MM.1S (cell line): ENCODE results near the gene DNAJC6.

Source experiments
- DNase-seq: peaks from one replicate; pipeline ENCODE4 v3.0.0-alpha.2; 2015
- H2AFZ ChIP-seq: fragments of 300-600 bp; sonication (generic); 2 replicates; pipeline ENCODE4 v1.6.0; 2016; ENCODE audit warnings: antibody characterized with exemption, low read length
- H3F3A ChIP-seq: fragments of 300-600 bp; sonication (generic); 2 replicates; pipeline ENCODE4 v1.6.1; 2016; ENCODE audit warnings: mild to moderate bottlenecking, antibody characterized with exemption, low read length, moderate library complexity, mixed read lengths; ENCODE audit not compliant: insufficient read depth
- H3K27ac ChIP-seq: fragments of 300-600 bp; sonication (generic); 2 replicates; pipeline ENCODE4 v1.5.1; 2016; ENCODE audit warnings: mild to moderate bottlenecking, low read length
- H3K27me3 ChIP-seq: fragments of 300-600 bp; sonication (generic); replicated peaks from 2 replicates; pipeline ENCODE4 v1.6.0; 2016; ENCODE audit warnings: low read length; ENCODE audit not compliant: insufficient read depth
- H3K36me3 ChIP-seq: fragments of 300-600 bp; sonication (generic); replicated peaks from 2 replicates; pipeline ENCODE4 v1.6.1; 2016; ENCODE audit warnings: mild to moderate bottlenecking, low read length, mixed read lengths; ENCODE audit not compliant: insufficient read depth
- H3K4me1 ChIP-seq: fragments of 300-600 bp; sonication (generic); 2 replicates; pipeline ENCODE4 v1.6.1; 2016; ENCODE audit warnings: low read length, mixed read lengths
- H3K4me2 ChIP-seq: fragments of 300-600 bp; sonication (generic); 2 replicates; pipeline ENCODE4 v1.6.0; 2016; ENCODE audit warnings: low read depth, low read length
- H3K4me3 ChIP-seq: fragments of 300-600 bp; sonication (generic); 2 replicates; pipeline ENCODE4 v1.5.1; 2016; ENCODE audit warnings: low read length, mixed read lengths
- H3K79me2 ChIP-seq: fragments of 300-600 bp; sonication (generic); 2 replicates; pipeline ENCODE4 v1.6.1; 2016; ENCODE audit warnings: mixed run types, low read length, mixed read lengths
- H3K9ac ChIP-seq: fragments of 300-600 bp; sonication (generic); 2 replicates; pipeline ENCODE4 v1.6.1; 2016; ENCODE audit warnings: low read length, mixed read lengths
- H3K9me2 ChIP-seq: fragments of 300-600 bp; sonication (generic); replicated peaks from 2 replicates; pipeline ENCODE4 v1.6.1; 2016; ENCODE audit warnings: mild to moderate bottlenecking, low read length, mixed read lengths; ENCODE audit not compliant: insufficient read depth
- H3K9me3 ChIP-seq: fragments of 300-600 bp; sonication (generic); replicated peaks from 2 replicates; pipeline ENCODE4 v1.6.1; 2016; ENCODE audit warnings: mild to moderate bottlenecking, low read length, mixed read lengths; ENCODE audit not compliant: insufficient read depth
- H4K20me1 ChIP-seq: fragments of 300-600 bp; sonication (generic); 2 replicates; pipeline ENCODE4 v1.6.1; 2016; ENCODE audit warnings: mild to moderate bottlenecking, low read length, moderate library complexity, mixed read lengths; ENCODE audit not compliant: insufficient read depth
- CTCF ChIP-seq: fragments of 300-600 bp; sonication (generic); IDR thresholded peaks from 2 replicates; pipeline ENCODE4 v1.5.1; 2016; ENCODE audit warnings: antibody characterized with exemption, low read length, mixed read lengths
- EZH2 ChIP-seq: fragments of 300-600 bp; sonication (generic); optimal IDR thresholded peaks from 2 replicates; pipeline ENCODE3; 2017; ENCODE audit warnings: low read depth, mild to moderate bottlenecking, antibody characterized with exemption, low read length, mixed read lengths
- EZH2phosphoT487 ChIP-seq: fragments of 300-600 bp; sonication (generic); IDR thresholded peaks from 2 replicates; pipeline ENCODE4 v1.6.1; 2018; ENCODE audit warnings: antibody characterized with exemption, low read length

Gene DNAJC6

GRCh38 chr1:65409314-65409713 is 100.0 kb downstream of the DNAJC6 start:
- no peak for TF ChIP-seq EZH2phosphoT487
- TF ChIP-seq CTCF = no peak
- no peak for TF ChIP-seq EZH2
- no peaks in the 10 kb centered on the region for H3K27me3 ChIP-seq
- no peak for DNase-seq
- no peaks in the 10 kb centered on the region for H3F3A ChIP-seq
- no peak overlapping the region for H3K27ac ChIP-seq
- H3K36me3 ChIP-seq = no peaks in the 10 kb centered on the region
- no peak overlapping the region for H3K9ac ChIP-seq
- no peaks in the 10 kb centered on the region for H3K9me2 ChIP-seq
- H4K20me1 ChIP-seq = no peaks in the 10 kb centered on the region
- no peaks in the 10 kb centered on the region for H3K79me2 ChIP-seq
- no peak overlapping the region for H3K4me3 ChIP-seq
- H3K4me2 ChIP-seq = no peak overlapping the region
- no peaks in the 10 kb centered on the region for H3K9me3 ChIP-seq
- H2AFZ ChIP-seq = no peak overlapping the region
- no peaks in the 10 kb centered on the region for H3K4me1 ChIP-seq

DNA sequence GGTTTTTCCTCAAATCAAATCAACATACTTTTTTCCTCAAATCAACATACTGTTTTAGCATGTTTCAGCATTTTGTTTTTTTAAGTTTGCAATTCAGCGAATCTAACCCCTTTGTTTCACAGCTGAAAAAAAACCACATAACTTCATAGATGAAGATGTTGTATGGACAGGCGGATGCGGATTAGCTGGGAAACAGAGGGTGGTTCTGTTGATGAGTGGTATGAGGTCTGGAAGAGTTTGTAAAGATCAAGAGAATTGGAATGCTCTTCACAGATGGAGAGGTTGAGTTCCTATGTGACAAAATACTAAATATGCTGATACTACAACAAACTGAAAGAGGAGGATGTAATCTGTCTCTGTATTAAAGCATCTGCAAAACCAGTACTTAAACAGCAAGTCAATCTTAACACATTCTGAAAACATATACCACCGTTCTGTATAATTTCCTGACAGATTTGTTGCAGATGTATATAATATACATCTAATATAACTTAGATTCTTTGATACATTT is 100.5 kb downstream of the DNAJC6 start:
- DNase-seq = no peak
- H3K36me3 ChIP-seq = no peaks in the 10 kb centered on the region
- no peaks in the 10 kb centered on the region for H3K27me3 ChIP-seq
- H3K9me2 ChIP-seq = no peaks in the 10 kb centered on the region
- H3K4me2 ChIP-seq = no peak overlapping the region
- no peaks in the 10 kb centered on the region for H3K4me1 ChIP-seq
- no peaks in the 10 kb centered on the region for H3F3A ChIP-seq
- H3K27ac ChIP-seq = no peak overlapping the region
- no peaks in the 10 kb centered on the region for H4K20me1 ChIP-seq
- no peaks in the 10 kb centered on the region for H3K79me2 ChIP-seq
- H3K9ac ChIP-seq = no peak overlapping the region
- H3K4me3 ChIP-seq = no peak overlapping the region
- no peaks in the 10 kb centered on the region for H3K9me3 ChIP-seq
- no peak overlapping the region for H2AFZ ChIP-seq
- no peak for TF ChIP-seq EZH2phosphoT487
- TF ChIP-seq EZH2 = no peak
- TF ChIP-seq CTCF = no peak

- no peaks in the 10 kb centered on the region for H3F3A ChIP-seq
- H4K20me1 ChIP-seq = no peaks in the 10 kb centered on the region
- no peak for DNase-seq
- H3K27me3 ChIP-seq = no peaks in the 10 kb centered on the region
- H3K27ac ChIP-seq = no peak overlapping the region
- H3K4me3 ChIP-seq = no peak overlapping the region
- H3K9ac ChIP-seq = no peak overlapping the region
- H3K4me2 ChIP-seq = no peak overlapping the region
- 0 out of 2 replicates have a peak, but pooled peaks cover 2% of the 10 kb centered on the region for H3K4me1 ChIP-seq
- H2AFZ ChIP-seq = no peak overlapping the region
- no peaks in the 10 kb centered on the region for H3K36me3 ChIP-seq
- TF ChIP-seq EZH2phosphoT487 (no peak), EZH2 (no peak), CTCF (no peak)
- H3K79me2 ChIP-seq = no peaks in the 10 kb centered on the region
- no peaks in the 10 kb centered on the region for H3K9me2 ChIP-seq
- H3K9me3 ChIP-seq = no peaks in the 10 kb centered on the region
Measured at GRCh38 chr1:65412256-65412983, 103.1 kb downstream of the DNAJC6 start.
